Muscle layer of colon (tissue), 2 donors: ENCODE measurements around the gene ADAMTS20.
"Not testable (repeated sequence)": the region's sequence is repeated elsewhere in the genome, so short reads cannot be mapped to it uniquely, and the experiment has no call there.

Experiments
- H3K27ac ChIP-seq: one replicate; pipeline ENCODE4 v1.7.0; 2013; ENCODE audit warnings: low read depth, mild to moderate bottlenecking, low read length, moderate library complexity
- H3K27me3 ChIP-seq, 2 donors: one replicate each; pipeline ENCODE4 v1.7.0; 2013; ENCODE audit warnings: low read length in 2 of 2, mild to moderate bottlenecking in 2 of 2; ENCODE audit not compliant: insufficient read depth in 2 of 2, control insufficient read depth in 1 of 2
- H3K36me3 ChIP-seq: one replicate; pipeline ENCODE4 v1.7.0; 2013; ENCODE audit warnings: mild to moderate bottlenecking, low read length; ENCODE audit not compliant: insufficient read depth
- H3K4me1 ChIP-seq: one replicate; pipeline ENCODE4 v1.7.0; 2013; ENCODE audit warnings: mild to moderate bottlenecking, low read length; ENCODE audit not compliant: insufficient read depth
- H3K4me3 ChIP-seq, 2 donors: one replicate each; pipeline ENCODE4 v1.7.0; 2013; ENCODE audit warnings: low read length in 2 of 2, low read depth in 1 of 2, mild to moderate bottlenecking in 1 of 2, moderate library complexity in 1 of 2
- H3K9ac ChIP-seq: one replicate; pipeline ENCODE4 v1.7.0; 2013; ENCODE audit warnings: low read length
- H3K9me3 ChIP-seq: one replicate; pipeline ENCODE4 v1.7.0; 2013; ENCODE audit warnings: mild to moderate bottlenecking, low read length
- donor health status: abdominal sarcoma.
- donor health status: Adenocarcinoma of cecum.

Gene ADAMTS20

GRCh38 chr12:43576162-43576561, 24.2 kb upstream of the ADAMTS20 start:
- H3K9me3 ChIP-seq, result no peaks in the 10 kb centered on the region
- no peaks in the 10 kb centered on the region for H3K36me3 ChIP-seq

GRCh38 chr12:43571885-43572284, 19.9 kb upstream of the ADAMTS20 start:
- Histone ChIP-seq H3K9ac (no peak overlapping the region), H3K27me3 (no peaks in the 10 kb centered on the region), H3K27ac (no peak overlapping the region), H3K9me3 (no peaks in the 10 kb centered on the region), H3K4me3 (no peak overlapping the region), H3K4me1 (no peaks in the 10 kb centered on the region), H3K36me3 (no peaks in the 10 kb centered on the region)

More at GRCh38 chr12:43576162-43576561, 24.2 kb upstream of the ADAMTS20 start:
- Histone ChIP-seq H3K27me3 (no peaks in the 10 kb centered on the region), H3K4me3 (no peak overlapping the region), H3K9ac (no peak overlapping the region), H3K27ac (no peak overlapping the region), H3K4me1 (no peaks in the 10 kb centered on the region)

GRCh38 chr12:43556057-43556456, 4.1 kb upstream of the ADAMTS20 start:
- H3K36me3 ChIP-seq, result no peaks in the 10 kb centered on the region
- no peaks in the 10 kb centered on the region for H3K9me3 ChIP-seq
- no peak overlapping the region for H3K27ac ChIP-seq

GRCh38 chr12:43551279-43551970, 578 bp downstream of the ADAMTS20 start:
- Histone ChIP-seq H3K27me3 (peaks cover 0 to 10% of the 10 kb centered on the region in 2 donors), H3K4me1 (no peaks in the 10 kb centered on the region)

More at GRCh38 chr12:43556057-43556456, 4.1 kb upstream of the ADAMTS20 start:
- H3K27me3 ChIP-seq, result peaks cover 0 to 10% of the 10 kb centered on the region in 2 donors
- H3K9ac ChIP-seq, result no peak overlapping the region
- H3K4me1 ChIP-seq, result no peaks in the 10 kb centered on the region
- no peak overlapping the region for H3K4me3 ChIP-seq

GRCh38 chr12:43550831-43551271, 1.2 kb downstream of the ADAMTS20 start:
- H3K4me3 ChIP-seq, result no peak overlapping the region
- no peak overlapping the region for H3K27ac ChIP-seq
- H3K27me3 ChIP-seq, result peaks cover 0 to 10% of the 10 kb centered on the region in 2 donors
- no peaks in the 10 kb centered on the region for H3K36me3 ChIP-seq
- no peaks in the 10 kb centered on the region for H3K4me1 ChIP-seq
- H3K9me3 ChIP-seq, result no peaks in the 10 kb centered on the region
- H3K9ac ChIP-seq, result no peak overlapping the region

More at GRCh38 chr12:43551279-43551970, 578 bp downstream of the ADAMTS20 start:
- H3K9me3 ChIP-seq, result no peaks in the 10 kb centered on the region
- H3K4me3 ChIP-seq, result no peak overlapping the region
- H3K36me3 ChIP-seq, result no peaks in the 10 kb centered on the region
- no peak overlapping the region for H3K27ac ChIP-seq
- H3K9ac ChIP-seq, result no peak overlapping the region

GRCh38 chr12:43544703-43545102, 7.3 kb downstream of the ADAMTS20 start:
- H3K27me3 ChIP-seq, result no peaks in the 10 kb centered on the region
- H3K9ac ChIP-seq, result no peak overlapping the region
- H3K36me3 ChIP-seq, result no peaks in the 10 kb centered on the region
- no peak overlapping the region for H3K4me3 ChIP-seq
- no peaks in the 10 kb centered on the region for H3K9me3 ChIP-seq
- H3K27ac ChIP-seq, result no peak overlapping the region
- H3K4me1 ChIP-seq, result no peaks in the 10 kb centered on the region

GRCh38 chr12:43540470-43540869, 11.5 kb downstream of the ADAMTS20 start:
- Histone ChIP-seq H3K4me1 (no peaks in the 10 kb centered on the region), H3K27me3 (no peaks in the 10 kb centered on the region), H3K36me3 (no peaks in the 10 kb centered on the region), H3K9me3 (no peaks in the 10 kb centered on the region), H3K4me3 (no peak overlapping the region), H3K27ac (no peak overlapping the region), H3K9ac (no peak overlapping the region)

GRCh38 chr12:43537675-43538074, 14.3 kb downstream of the ADAMTS20 start:
- H3K4me3 ChIP-seq, H3K27me3 ChIP-seq, H3K36me3 ChIP-seq, H3K9ac ChIP-seq, H3K27ac ChIP-seq, H3K9me3 ChIP-seq, H3K4me1 ChIP-seq: not testable (repeated sequence)

GRCh38 chr12:43516045-43516444, 36.0 kb downstream of the ADAMTS20 start:
- no peak overlapping the region for H3K4me3 ChIP-seq
- H3K9ac ChIP-seq, result no peak overlapping the region
- H3K36me3 ChIP-seq, result no peaks in the 10 kb centered on the region
- H3K4me1 ChIP-seq, result no peaks in the 10 kb centered on the region
- no peaks in the 10 kb centered on the region for H3K27me3 ChIP-seq
- no peaks in the 10 kb centered on the region for H3K9me3 ChIP-seq
- no peak overlapping the region for H3K27ac ChIP-seq

GRCh38 chr12:43501703-43502102, 50.3 kb downstream of the ADAMTS20 start:
- H3K27me3 ChIP-seq, result no peaks in the 10 kb centered on the region
- no peaks in the 10 kb centered on the region for H3K4me1 ChIP-seq
- H3K36me3 ChIP-seq, result no peaks in the 10 kb centered on the region
- no peak overlapping the region for H3K27ac ChIP-seq
- H3K9me3 ChIP-seq, result no peaks in the 10 kb centered on the region
- H3K9ac ChIP-seq, result no peak overlapping the region
- H3K4me3 ChIP-seq, result no peak overlapping the region

- Histone ChIP-seq H3K9me3 (no peaks in the 10 kb centered on the region), H3K27me3 (no peaks in the 10 kb centered on the region), H3K36me3 (no peaks in the 10 kb centered on the region), H3K4me1 (no peaks in the 10 kb centered on the region), H3K27ac (no peak overlapping the region), H3K9ac (no peak overlapping the region), H3K4me3 (no peak overlapping the region)
Measured at GRCh38 chr12:43493261-43493797, 58.7 kb downstream of the ADAMTS20 start.
